Activated CD8-positive, alpha-beta memory T cell treated with anti-CD3 and anti-CD28 coated beads for 36 hours (primary cell): ENCODE data around the gene GNAT1. TPM values are rescaled to one million over a fixed set of nuclear protein-coding genes. Genes with fewer than 3 reads are reported as not detected.

ENCODE experiments used
- CTCF ChIA-PET: fragments of 350-600 bp; sonication (Branson Sonifier 250); formaldehyde crosslinking; loops from one replicate; lab custom pipeline; 2021; ENCODE audit warnings: antibody characterized with exemption; lab: Charles Lee
- POLR2A ChIA-PET: fragments of 350-600 bp; sonication (Branson Sonifier 250); formaldehyde crosslinking; loops from one replicate; lab custom pipeline; 2021; ENCODE audit warnings: antibody characterized with exemption; lab: Charles Lee
- total RNA-seq, 2 experiments: library from RNA; stranded (reverse); gene quantifications; one replicate each; pipeline ENCODE4 v1.2.3, GENCODE V29; 2021

The GNAT1 gene
- total RNA-seq, 2 experiments from 2014 or later, result not detected

DNA sequence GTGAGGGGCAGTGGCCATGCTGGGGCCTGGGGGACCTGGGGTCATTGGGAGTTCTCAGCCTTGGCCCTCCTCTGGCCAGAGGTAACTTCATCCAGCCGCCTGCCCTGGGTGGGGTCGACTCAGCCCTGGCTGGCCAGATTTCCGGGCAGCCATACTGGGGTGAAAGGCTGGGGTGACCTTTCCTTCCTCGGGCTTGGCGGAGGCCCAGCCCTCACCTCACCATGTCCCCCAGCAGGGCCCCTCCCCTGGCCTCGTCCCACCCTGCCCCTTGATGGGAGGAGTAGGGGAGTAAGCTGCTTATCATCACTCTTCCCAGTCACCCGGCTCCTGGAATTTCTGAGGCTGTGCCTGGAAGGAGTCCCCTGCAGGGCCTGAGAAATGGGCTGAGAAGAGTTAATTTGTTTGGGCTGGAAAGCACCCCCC is 30.8 kb upstream of the GNAT1 start:
- ChIA-PET CTCF (no interaction called here), POLR2A (no interaction called here)

- ChIA-PET POLR2A (no interaction called here), CTCF (interaction anchor here (1.3 kb wide), 1 partner anchor 32 kb away, joined by 4 read pairs; no protein-coding TSS in a partner anchor)
Measured at GRCh38 chr3:50161320-50161719, 30.1 kb upstream of the GNAT1 start.

DNA sequence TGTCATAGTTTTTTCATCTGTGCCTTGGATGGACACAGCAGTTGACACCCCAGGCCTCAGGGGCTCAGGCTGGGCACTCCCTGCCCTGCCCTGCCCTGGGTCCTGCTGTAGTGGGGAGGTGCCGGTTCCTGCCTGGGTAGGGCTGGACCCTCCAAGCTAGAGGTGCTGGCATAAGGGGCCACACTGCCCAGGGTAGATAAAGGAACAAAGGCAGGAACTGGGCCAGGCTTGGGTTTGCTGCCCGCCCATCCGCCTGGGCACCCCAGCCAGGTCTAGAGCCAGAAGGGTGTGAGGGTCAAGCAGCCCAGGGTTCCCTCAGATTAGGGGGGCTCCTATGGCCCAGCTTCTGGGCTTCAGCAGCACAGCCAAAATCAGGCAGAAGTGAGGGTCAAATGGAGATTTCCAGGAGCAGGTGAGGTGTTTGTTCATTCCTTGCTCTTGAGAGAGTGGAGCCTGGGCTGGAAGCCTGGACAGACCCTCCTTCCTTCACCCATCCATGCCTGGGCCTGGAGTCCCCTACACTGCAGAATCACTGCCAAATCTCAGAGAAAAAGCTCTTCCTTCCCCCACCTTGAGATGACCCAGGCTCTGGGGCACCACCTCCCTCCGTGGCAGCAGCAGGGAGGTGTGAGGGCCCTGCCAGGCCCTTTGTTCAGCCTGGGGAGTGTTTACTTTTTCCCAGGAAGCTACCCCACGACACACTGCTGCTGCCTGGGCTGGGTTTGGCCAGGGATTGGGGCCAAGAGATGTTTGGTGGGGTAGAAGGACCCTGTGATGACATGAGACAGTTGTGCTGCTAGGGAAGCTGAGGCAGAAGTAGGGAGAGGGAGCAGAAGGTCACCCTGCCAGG is 29.2 kb upstream of the GNAT1 start:
- CTCF ChIA-PET, result interaction anchor here (1.3 kb wide), 1 partner anchor 31 kb away, joined by 4 read pairs; no protein-coding TSS in a partner anchor
- POLR2A ChIA-PET, result no interaction called here

- CTCF ChIA-PET, result interaction anchor here (1.5 kb wide), 1 partner anchor 31 kb away, joined by 3 read pairs; no protein-coding TSS in a partner anchor
- POLR2A ChIA-PET, result no interaction called here
Measured at GRCh38 chr3:50163572-50164455, 27.6 kb upstream of the GNAT1 start.

GRCh38 chr3:50164481-50164880 is 26.9 kb upstream of the GNAT1 start:
- ChIA-PET POLR2A (no interaction called here), CTCF (interaction anchor here (1.5 kb wide), 1 partner anchor 30 kb away, joined by 3 read pairs; no protein-coding TSS in a partner anchor)

GRCh38 chr3:50164984-50165909 is 26.2 kb upstream of the GNAT1 start:
- CTCF ChIA-PET, result no interaction called here

GRCh38 chr3:50165910-50166538 is 25.4 kb upstream of the GNAT1 start:
- POLR2A ChIA-PET, result no interaction called here
- CTCF ChIA-PET, result no interaction called here

More at GRCh38 chr3:50164984-50165909, 26.2 kb upstream of the GNAT1 start:
- POLR2A ChIA-PET, result no interaction called here

DNA sequence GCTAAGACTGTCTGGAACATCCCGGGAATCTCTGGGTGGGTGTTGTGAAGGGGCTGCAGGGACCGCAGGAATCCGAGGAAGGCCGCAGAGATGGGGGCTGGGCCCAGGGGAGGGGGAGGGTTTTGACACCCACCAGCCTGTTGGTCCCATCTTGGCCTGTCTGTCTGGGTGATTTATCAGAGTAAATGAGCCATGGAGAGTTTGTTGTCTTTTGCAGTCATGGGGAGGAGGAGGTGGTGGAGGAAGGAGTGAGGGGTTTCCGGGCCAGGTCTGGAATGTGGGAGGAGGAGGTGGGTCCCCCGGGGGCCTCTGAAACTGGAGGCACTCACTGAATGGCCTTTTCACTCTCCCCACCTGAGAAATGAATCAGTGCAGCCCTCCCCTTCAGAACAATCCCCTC is 24.8 kb upstream of the GNAT1 start:
- ChIA-PET POLR2A (no interaction called here), CTCF (no interaction called here)

- ChIA-PET POLR2A (interaction anchor here (0.6 kb wide), 1 partner anchor 85 kb away, joined by 6 read pairs; no protein-coding TSS in a partner anchor), CTCF (no interaction called here)
Measured at GRCh38 chr3:50167069-50167840, 24.2 kb upstream of the GNAT1 start.

DNA sequence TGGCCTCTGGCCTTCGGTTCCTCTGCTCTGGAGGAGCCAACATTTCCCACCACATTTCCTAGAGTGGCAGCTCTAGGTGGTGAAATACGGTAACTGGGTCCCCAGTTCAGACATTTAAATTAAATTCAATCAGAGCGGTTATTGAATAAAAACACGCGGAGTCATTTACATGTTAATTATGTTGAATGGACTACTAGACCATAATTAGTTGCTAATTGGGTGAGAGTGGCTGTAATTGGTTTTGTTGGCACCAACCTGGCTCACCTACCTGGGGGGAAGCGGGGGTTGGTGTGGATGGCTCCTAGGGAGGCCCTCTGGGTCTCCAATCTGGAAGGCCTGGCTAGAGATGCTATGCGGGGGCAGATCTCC is 23.6 kb upstream of the GNAT1 start:
- ChIA-PET CTCF (no interaction called here), POLR2A (interaction anchor here (0.6 kb wide), 1 partner anchor 86 kb away, joined by 6 read pairs; no protein-coding TSS in a partner anchor)

DNA sequence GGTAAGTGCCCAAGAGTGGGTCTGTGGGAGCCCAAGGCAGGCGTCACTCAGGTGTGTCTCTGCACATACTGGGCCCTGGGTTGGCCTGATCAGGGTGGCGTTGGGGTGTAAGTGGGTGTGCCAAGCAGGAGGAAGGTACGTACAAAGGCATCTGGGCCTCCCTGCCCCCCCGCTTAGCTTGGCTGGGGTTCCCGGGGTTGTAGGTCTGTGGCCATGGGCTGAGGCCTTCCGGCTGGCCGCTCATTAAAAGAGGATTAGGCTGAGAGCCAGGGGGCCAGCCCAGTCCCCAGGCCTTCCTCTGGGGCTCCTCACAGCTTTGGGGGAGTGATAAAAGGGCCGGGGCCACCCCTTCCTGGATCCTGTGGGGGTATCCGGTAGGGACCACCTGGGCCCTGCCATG is 23.0 kb upstream of the GNAT1 start:
- ChIA-PET CTCF (no interaction called here), POLR2A (no interaction called here)

GRCh38 chr3:50168791-50169190 is 22.6 kb upstream of the GNAT1 start:
- POLR2A ChIA-PET, result no interaction called here
- CTCF ChIA-PET, result no interaction called here

DNA sequence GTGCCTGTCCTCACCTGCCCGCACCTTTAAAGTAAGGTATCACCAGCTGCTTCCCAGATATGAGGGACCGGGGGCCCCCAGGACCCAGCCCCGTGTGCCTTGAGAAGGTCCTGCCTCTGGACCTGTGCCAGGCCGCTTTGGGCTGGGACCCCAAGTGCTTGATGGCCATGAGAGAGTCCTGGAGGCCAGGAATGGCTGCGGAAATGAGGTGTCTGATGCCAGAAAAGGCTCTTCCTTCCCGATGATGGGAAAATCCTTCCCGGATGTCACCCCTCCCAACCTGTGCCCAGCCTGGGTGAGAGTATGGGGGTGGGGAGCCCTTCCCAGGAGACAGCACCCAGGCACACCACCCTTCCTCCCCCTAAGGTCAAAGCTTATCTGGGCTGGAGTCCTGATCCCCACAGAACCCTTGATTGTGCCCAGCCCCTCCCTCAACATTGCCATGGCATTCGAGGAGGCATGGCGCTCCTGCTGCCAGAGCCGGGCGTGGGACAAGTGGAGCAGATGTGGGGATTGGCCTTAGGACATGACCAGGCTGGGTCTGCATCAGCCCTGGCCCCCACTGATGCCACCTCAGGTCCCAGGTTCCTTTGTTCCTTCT is 22.1 kb upstream of the GNAT1 start:
- POLR2A ChIA-PET, result no interaction called here

GRCh38 chr3:50169858-50170257 is 21.6 kb upstream of the GNAT1 start:
- ChIA-PET POLR2A (no interaction called here), CTCF (interaction anchor here (0.7 kb wide), 1 partner anchor 25 kb away, joined by 3 read pairs; no protein-coding TSS in a partner anchor)

More for the DNA sequence above, 22.1 kb upstream of the GNAT1 start:
- CTCF ChIA-PET, result no interaction called here

GRCh38 chr3:50170689-50171088 is 20.7 kb upstream of the GNAT1 start:
- ChIA-PET POLR2A (no interaction called here), CTCF (interaction anchor here (0.7 kb wide), 1 partner anchor 24 kb away, joined by 3 read pairs; no protein-coding TSS in a partner anchor)

DNA sequence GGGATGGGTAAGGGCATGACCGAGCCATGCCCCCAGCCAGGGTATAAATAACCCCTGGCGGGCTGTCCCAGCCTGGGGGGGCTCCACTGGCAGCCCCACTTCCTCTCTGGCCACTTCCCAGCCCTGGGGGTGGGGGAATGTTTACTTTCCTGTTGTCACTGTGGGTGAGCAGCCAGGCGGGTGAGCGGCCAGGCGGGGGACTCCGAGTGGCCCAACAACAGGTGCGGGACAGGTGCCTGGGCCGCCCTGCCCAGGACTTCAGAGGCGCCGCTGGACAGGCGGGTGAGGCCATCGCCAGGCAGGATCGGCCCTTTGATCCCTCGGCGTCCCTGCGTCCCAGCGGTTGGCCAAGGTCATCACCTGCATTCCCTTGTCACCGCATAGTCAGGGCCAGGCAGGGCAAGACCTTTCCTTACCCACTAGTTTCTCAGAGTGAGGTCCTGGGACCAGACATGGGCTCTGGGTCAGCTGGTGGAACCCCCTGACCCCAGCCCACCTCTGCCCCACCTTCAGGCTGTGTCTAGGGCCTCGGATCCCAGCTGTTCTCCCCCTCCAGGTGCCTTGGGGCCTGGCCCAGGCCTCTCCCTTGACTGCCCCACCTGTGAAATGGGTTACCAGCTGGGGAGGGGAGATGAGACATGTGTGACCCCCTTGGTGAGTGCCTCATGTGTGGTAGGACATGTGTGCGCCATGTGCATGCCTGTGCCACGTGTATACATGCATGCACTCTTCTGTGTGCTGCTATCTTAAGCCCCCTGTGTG is 19.7 kb upstream of the GNAT1 start:
- POLR2A ChIA-PET, result interaction anchor here (0.6 kb wide), 1 partner anchor 15 kb away, joined by 12 read pairs; no protein-coding TSS in a partner anchor
- CTCF ChIA-PET, result interaction anchor here (0.6 to 1.1 kb wide), 2 partner anchors 10 to 60 kb away, joined by 3 to 4 read pairs; no protein-coding TSS in a partner anchor
